ENCODE measurements around the gene PRG2. TPM values are rescaled to one million over a fixed set of nuclear protein-coding genes. Genes with fewer than 3 reads are reported as not detected.
"Not testable (repeated sequence)": the region's sequence is repeated elsewhere in the genome, so short reads cannot be mapped to it uniquely, and the experiment has no call there.

Gene PRG2
- total RNA-seq, 4 donors from 2014 or later, result 0.36 to 1.8 TPM; not detected in 2

GRCh38 chr11:57339328-57339727, 51.1 kb downstream of the PRG2 start:
- WGBS, result 68% methylated on average over 5 of the region's 5 CpGs
- Histone ChIP-seq H3K27ac (no peak overlapping the region), H3K9me3 (no peaks in the 10 kb centered on the region), H3K27me3 (no peaks in the 10 kb centered on the region), H3K36me3 (no peaks in the 10 kb centered on the region), H3K4me3 (no peak overlapping the region), H3K4me1 (peaks cover 29% of the 10 kb centered on the region)
- no peak for TF ChIP-seq POLR2A (IDR thresholded peaks at IDR 0.05)
- no peak for TF ChIP-seq POLR2AphosphoS5 (IDR thresholded peaks at IDR 0.05)
- no peak for TF ChIP-seq CTCF (IDR thresholded peaks at IDR 0.05)
- no peak for TF ChIP-seq EP300 (IDR thresholded peaks at IDR 0.05)
- no peak for DNase-seq (ENCODE audit: low spot score in 2 of 2)

GRCh38 chr11:57338142-57338541, 52.3 kb downstream of the PRG2 start, which contains the start of gene P2RX3:
TSS of gene P2RX3 (plus strand) at chr11:57338352. CDS start at chr11:57338551, 199 bp downstream.
- Histone ChIP-seq H3K4me1 (peaks cover 31% of the 10 kb centered on the region), H3K4me3 (no peak within 1 kb of the TSS), H3K36me3 (peaks cover 4% of the 10 kb centered on the region), H3K27ac (no peak within 1 kb of the TSS), H3K9me3 (no peaks in the 10 kb centered on the region), H3K27me3 (no peaks in the 10 kb centered on the region)
- no peak for DNase-seq (ENCODE audit: low spot score in 2 of 2)
- 58% methylated on average over 4 of the region's 4 CpGs for WGBS
- TF ChIP-seq POLR2AphosphoS5 (IDR thresholded peaks at IDR 0.05), result no peak
- TF ChIP-seq POLR2A (IDR thresholded peaks at IDR 0.05), result no peak
- no peak for TF ChIP-seq EP300 (IDR thresholded peaks at IDR 0.05)
- TF ChIP-seq CTCF (IDR thresholded peaks at IDR 0.05), result no peak

- H3K27me3 ChIP-seq; H3K9me3 ChIP-seq; H3K27ac ChIP-seq; H3K4me3 ChIP-seq; DNase-seq (ENCODE audit: low spot score in 2 of 2): not testable (repeated sequence)
- Histone ChIP-seq H3K4me1 (peaks cover 28% of the 10 kb centered on the region), H3K36me3 (peaks cover 17% of the 10 kb centered on the region)
- WGBS, result 92% methylated on average over 6 of the region's 6 CpGs
Measured at GRCh38 chr11:57336856-57337255, 53.6 kb downstream of the PRG2 start.

Other genes starting within 250 kb of the PRG2 start
- gene LRRC55, start 208.7 kb downstream of the PRG2 start, total RNA-seq, result under 1 TPM in 3 of 4 donors, not detected in 1; 0.08 to 0.24 (median 0.17) TPM
- 1 to 10 TPM in 2 of 4 donors, under 1 TPM in 2; 0.42 to 2.2 (median 1.2) TPM for gene APLNR, start 153.4 kb downstream of the PRG2 start, total RNA-seq
- 100 to 1,000 TPM; 241 to 276 (median 272) TPM for gene TNKS1BP1, start 65.7 kb downstream of the PRG2 start, total RNA-seq
- gene SSRP1, start 54.8 kb downstream of the PRG2 start, total RNA-seq, result 10 to 100 TPM; 59.9 to 96.5 (median 67.9) TPM
- gene P2RX3, start 52.3 kb downstream of the PRG2 start, total RNA-seq, result not detected
- gene PRG3, start 9.5 kb downstream of the PRG2 start, total RNA-seq, result not detected
- 10 to 100 TPM; 44.5 to 70.4 (median 60.0) TPM for gene SLC43A3, start 36.5 kb upstream of the PRG2 start, total RNA-seq
- gene RTN4RL2, start 69.9 kb upstream of the PRG2 start, total RNA-seq, result 1 to 10 TPM in 3 of 4 donors, under 1 TPM in 1; 0.64 to 4.8 (median 3.2) TPM
- 10 to 100 TPM; 13.8 to 48.8 (median 22.3) TPM for gene SLC43A1, start 125.1 kb upstream of the PRG2 start, total RNA-seq
- gene TIMM10, start 140.1 kb upstream of the PRG2 start, total RNA-seq, result 10 to 100 TPM; 26.2 to 43.0 (median 40.1) TPM
- not detected for gene SMTNL1, start 146.9 kb upstream of the PRG2 start, total RNA-seq
- 10 to 100 TPM; 14.2 to 32.4 (median 25.5) TPM for gene UBE2L6, start 177.0 kb upstream of the PRG2 start, total RNA-seq
- gene SERPING1, start 207.0 kb upstream of the PRG2 start, total RNA-seq, result 100 to 1,000 TPM in 2 of 4 donors, 10 to 100 TPM in 2; 93.3 to 173 (median 119) TPM